Ovary (tissue), 3 donors: ENCODE results near the gene KLHL6.

Experiments used
- EP300 ChIP-seq: sonication (generic); formaldehyde crosslinking; IDR thresholded peaks from one replicate; pipeline ENCODE4 v1.6.1; 2017; ENCODE audit warnings: antibody characterized with exemption
- POLR2A ChIP-seq: fragments of 450-650 bp; IDR thresholded peaks from one replicate; pipeline ENCODE4 v1.6.1; 2017; ENCODE audit warnings: antibody characterized with exemption, mild to moderate bottlenecking, moderate library complexity
- TF ChIP-seq, protein P1 (sequence below), 3 donors: fragments of 450-650 bp in 2 of 3; fragments of 200-600 bp in 1 of 3; IDR thresholded peaks; one replicate each; pipeline versions ENCODE4 v1.5.1 to v1.8.0; 2016 to 2022; ENCODE audit warnings: antibody characterized with exemption in 3 of 3, mild to moderate bottlenecking in 1 of 3
- donor health status: DM: no; HTN: no; CAD: no.

DNA sequence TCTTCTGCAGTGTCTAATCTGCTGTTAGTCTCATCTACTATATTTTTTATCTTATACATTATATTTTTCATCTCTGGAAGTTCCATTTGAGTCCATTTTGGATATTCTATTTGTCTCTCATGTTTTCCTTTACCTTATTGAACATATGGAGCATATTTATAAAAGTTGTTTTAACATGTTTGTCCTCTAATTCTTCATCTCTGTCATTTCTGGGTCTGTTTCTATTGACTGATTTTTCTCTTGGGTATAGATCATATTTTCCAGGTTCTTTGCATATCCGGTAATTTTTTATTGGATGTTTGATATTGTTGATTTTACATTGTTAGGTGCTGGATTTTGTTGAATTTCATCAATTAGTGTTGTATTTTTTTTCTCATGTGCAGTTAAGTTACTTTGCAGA is 42.5 kb upstream of the KLHL6 start:
- TF ChIP-seq, protein P1, sequence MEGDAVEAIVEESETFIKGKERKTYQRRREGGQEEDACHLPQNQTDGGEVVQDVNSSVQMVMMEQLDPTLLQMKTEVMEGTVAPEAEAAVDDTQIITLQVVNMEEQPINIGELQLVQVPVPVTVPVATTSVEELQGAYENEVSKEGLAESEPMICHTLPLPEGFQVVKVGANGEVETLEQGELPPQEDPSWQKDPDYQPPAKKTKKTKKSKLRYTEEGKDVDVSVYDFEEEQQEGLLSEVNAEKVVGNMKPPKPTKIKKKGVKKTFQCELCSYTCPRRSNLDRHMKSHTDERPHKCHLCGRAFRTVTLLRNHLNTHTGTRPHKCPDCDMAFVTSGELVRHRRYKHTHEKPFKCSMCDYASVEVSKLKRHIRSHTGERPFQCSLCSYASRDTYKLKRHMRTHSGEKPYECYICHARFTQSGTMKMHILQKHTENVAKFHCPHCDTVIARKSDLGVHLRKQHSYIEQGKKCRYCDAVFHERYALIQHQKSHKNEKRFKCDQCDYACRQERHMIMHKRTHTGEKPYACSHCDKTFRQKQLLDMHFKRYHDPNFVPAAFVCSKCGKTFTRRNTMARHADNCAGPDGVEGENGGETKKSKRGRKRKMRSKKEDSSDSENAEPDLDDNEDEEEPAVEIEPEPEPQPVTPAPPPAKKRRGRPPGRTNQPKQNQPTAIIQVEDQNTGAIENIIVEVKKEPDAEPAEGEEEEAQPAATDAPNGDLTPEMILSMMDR (IDR thresholded peaks at IDR 0.05) = no peak
- TF ChIP-seq POLR2A = no peak
- TF ChIP-seq EP300 = no peak
